A549 (cell line): ENCODE data around the gene PDE4D. TPM values are rescaled to one million over a fixed set of nuclear protein-coding genes. Genes with fewer than 3 reads are reported as not detected.

Source experiments
- ATAC-seq, 2 experiments: fragments of 200-7000 bp in 1 of 2; fragments of >200 bp in 1 of 2; cut with Nextera tagmentation in 1 of 2; cut with Tn5 transposase in 1 of 2; 3 replicates each; pipeline versions ENCODE4 v1.8.0 to v1.9.1; 2018 to 2020; ENCODE audit warnings: mild to moderate bottlenecking in 1 of 2, moderate library complexity in 1 of 2
- CTCF ChIA-PET: fragments of 300-600 bp; sonication (Branson Sonifier 250); formaldehyde crosslinking; extraction: SDS; loops from one replicate; lab custom pipeline; 2021; ENCODE audit warnings: antibody characterized with exemption, inconsistent platforms; lab: Yijun Ruan, JAX
- POLR2A ChIA-PET: fragments of 350-600 bp; formaldehyde crosslinking; extraction: SDS; loops from one replicate; lab custom pipeline; 2021; ENCODE audit warnings: antibody characterized with exemption, inconsistent platforms; lab: Yijun Ruan, JAX
- DNase-seq, 2 experiments: peaks; one replicate each; pipeline versions ENCODE4 v3.0.0 to v3.0.0-alpha.2; 2011 to 2016; ENCODE audit warnings: low read depth in 1 of 2, low spot score in 1 of 2
- FAIRE-seq: peaks from 2 replicates; lab custom pipeline; 2011; peaks lifted over from hg19 to GRCh38; lab: Jason Lieb, UNC
- H3K27ac ChIP-seq, 2 experiments: fragments of >200 bp; sonication (Bioruptor Twin); formaldehyde crosslinking; 3 replicates each; pipeline ENCODE4 v1.5.1; 2016 to 2017
- H3K4me1 ChIP-seq: fragments of >200 bp; sonication (Bioruptor Twin); formaldehyde crosslinking; 3 replicates; pipeline ENCODE4 v1.6.1; 2016
- H3K4me2 ChIP-seq: fragments of >200 bp; sonication (Bioruptor Twin); formaldehyde crosslinking; 3 replicates; pipeline ENCODE4 v1.6.1; 2016
- H3K4me3 ChIP-seq: fragments of >200 bp; sonication (Bioruptor Twin); formaldehyde crosslinking; 3 replicates; pipeline ENCODE4 v1.5.1; 2016
- H3K9me3 ChIP-seq: fragments of >200 bp; sonication (Bioruptor Twin); formaldehyde crosslinking; 3 replicates; pipeline ENCODE4 v1.6.1; 2016
- CBX2 ChIP-seq: fragments of 200-600 bp; sonication (generic); IDR thresholded peaks from 2 replicates; pipeline ENCODE4 v1.6.1; 2016; ENCODE audit warnings: low read depth, mild to moderate bottlenecking, borderline replicate concordance
- CEBPB ChIP-seq, 2 experiments: fragments of >200 bp in 1 of 2; sonication (Bioruptor Twin) in 1 of 2; formaldehyde crosslinking in 1 of 2; IDR thresholded peaks; 2 replicates each; pipeline ENCODE4 v1.6.1; 2012 to 2016
- CHD4 ChIP-seq: fragments of 200-600 bp; sonication (generic); IDR thresholded peaks from 2 replicates; pipeline ENCODE4 v1.6.1; 2016; ENCODE audit warnings: antibody characterized with exemption, mild to moderate bottlenecking, borderline replicate concordance
- EHF ChIP-seq: fragments of 250-450 bp; sonication (Bioruptor Pico); IDR thresholded peaks from 2 replicates; pipeline ENCODE4 v1.5.0; 2020; ENCODE audit warnings: mild to moderate bottlenecking
- EHMT2 ChIP-seq: fragments of 200-600 bp; sonication (generic); IDR thresholded peaks from 2 replicates; pipeline ENCODE4 v1.6.1; 2016; ENCODE audit warnings: antibody characterized with exemption, low read depth, mild to moderate bottlenecking, moderate library complexity
- EP300 ChIP-seq, 2 experiments: fragments of >200 bp; sonication (Bioruptor Twin); formaldehyde crosslinking; IDR thresholded peaks; 2 replicates in 1 of 2; 3 replicates in 1 of 2; pipeline ENCODE4 v1.6.1; 2016 to 2017
- FOSL2 ChIP-seq, 2 experiments: fragments of 450-650 bp in 1 of 2; fragments of >200 bp in 1 of 2; sonication (Bioruptor Twin) in 1 of 2; formaldehyde crosslinking; IDR thresholded peaks; 2 replicates each; pipeline versions ENCODE4 v1.5.0 to v1.6.1; 2016 to 2020; ENCODE audit warnings: mild to moderate bottlenecking in 1 of 2, moderate library complexity in 1 of 2
- FOXS1 ChIP-seq: fragments of 250-450 bp; sonication (Bioruptor Pico); IDR thresholded peaks from 2 replicates; pipeline ENCODE4 v1.5.0; 2020; ENCODE audit warnings: mild to moderate bottlenecking, moderate library complexity
- GATA3 ChIP-seq: IDR thresholded peaks from 2 replicates; pipeline ENCODE4 v1.6.1; 2012; ENCODE audit warnings: borderline replicate concordance
- HDAC2 ChIP-seq: fragments of 200-600 bp; sonication (generic); IDR thresholded peaks from 2 replicates; pipeline ENCODE4 v1.6.1; 2016
- HEYL ChIP-seq: fragments of 250-450 bp; sonication (Bioruptor Pico); IDR thresholded peaks from 2 replicates; pipeline ENCODE4 v1.8.0; 2021; ENCODE audit warnings: mild to moderate bottlenecking, moderate library complexity
- HOXB5 ChIP-seq: fragments of 250-450 bp; sonication (Bioruptor Pico); IDR thresholded peaks from 2 replicates; pipeline ENCODE4 v1.5.0; 2020; ENCODE audit warnings: mild to moderate bottlenecking, moderate library complexity
- JUN ChIP-seq, 2 experiments: fragments of >200 bp; sonication (Bioruptor Twin); formaldehyde crosslinking; IDR thresholded peaks; 2 replicates in 1 of 2; 3 replicates in 1 of 2; pipeline ENCODE4 v1.6.1; 2016 to 2017
- JUNB ChIP-seq: fragments of >200 bp; sonication (Bioruptor Twin); formaldehyde crosslinking; IDR thresholded peaks from 2 replicates; pipeline ENCODE4 v1.6.1; 2016
- MAFK ChIP-seq: fragments of 450-650 bp; IDR thresholded peaks from 2 replicates; pipeline ENCODE4 v1.6.1; 2014; ENCODE audit not compliant: partially characterized antibody
- MAZ ChIP-seq: fragments of 150-350 bp; IDR thresholded peaks from 2 replicates; pipeline ENCODE4 v1.6.1; 2014; ENCODE audit warnings: antibody characterized with exemption, low read depth, low read length, borderline replicate concordance
- NFE2L2 ChIP-seq: fragments of 150-350 bp; conservative IDR thresholded peaks from 2 replicates; pipeline ENCODE4 v1.6.1; 2014; ENCODE audit warnings: low read length
- RAD21 ChIP-seq, 2 experiments: fragments of >200 bp in 1 of 2; sonication (Bioruptor Twin) in 1 of 2; formaldehyde crosslinking in 1 of 2; IDR thresholded peaks in 1 of 2; conservative IDR thresholded peaks in 1 of 2; 2 replicates in 1 of 2; 3 replicates in 1 of 2; pipeline ENCODE4 v1.6.1; 2012 to 2018; ENCODE audit warnings: inconsistent platforms in 1 of 2
- RCOR1 ChIP-seq: fragments of 150-350 bp; IDR thresholded peaks from 2 replicates; pipeline ENCODE4 v1.6.1; 2014; ENCODE audit warnings: antibody characterized with exemption, low read length, low read depth
- SREBF2 ChIP-seq: fragments of 450-650 bp; IDR thresholded peaks from 2 replicates; pipeline ENCODE4 v1.6.1; 2014; ENCODE audit warnings: mild to moderate bottlenecking, moderate library complexity
- TFCP2L1 ChIP-seq: fragments of 250-450 bp; sonication (Bioruptor Pico); IDR thresholded peaks from 2 replicates; pipeline ENCODE4 v1.5.0; 2021; ENCODE audit warnings: mild to moderate bottlenecking
- ZFP36 ChIP-seq: fragments of 450-650 bp; IDR thresholded peaks from 2 replicates; pipeline ENCODE4 v1.6.1; 2014; ENCODE audit warnings: borderline replicate concordance; ENCODE audit not compliant: partially characterized antibody
- WGBS: methylation state at CpG from one replicate; pipeline ENCODE4 v1.1.6; 2017; ENCODE audit errors: missing lambda C conversion rate; 5-methylcytosine and 5-hydroxymethylcytosine counted together
- polyA plus RNA-seq, 4 experiments: library from polyadenylated mRNA; depleted of rRNA in 3 of 4; stranded (reverse); fragments of >200 nt; fragmentation: RNase III in 1 of 4; extraction: RNeasy Plus Mini Kit Qiagen cat#74134 plus additional on column Dnase treatment in 1 of 4; gene quantifications; 2 replicates in 3 of 4; 3 replicates in 1 of 4; pipeline ENCODE4 v1.2.3, GENCODE V29; 2011 to 2017
- TF ChIP-seq, protein P1 (sequence below): fragments of 200-600 bp; sonication (generic); IDR thresholded peaks from 2 replicates; pipeline ENCODE4 v1.6.1; 2016; ENCODE audit warnings: antibody characterized with exemption, mild to moderate bottlenecking, moderate library complexity
- TF ChIP-seq, protein P2 (sequence below): fragments of 250-450 bp; sonication (Bioruptor Pico); IDR thresholded peaks from 2 replicates; pipeline ENCODE4 v1.5.0; 2020; ENCODE audit warnings: low read depth, mild to moderate bottlenecking, moderate library complexity
- TF ChIP-seq, protein P3 (sequence below): fragments of 150-350 bp; IDR thresholded peaks from 2 replicates; pipeline ENCODE4 v1.6.1; 2014; ENCODE audit warnings: low read depth, mild to moderate bottlenecking, low read length
- TF ChIP-seq, protein P4 (sequence below): IDR thresholded peaks from 2 replicates; pipeline ENCODE4 v1.6.1; 2012; ENCODE audit warnings: low read depth, borderline replicate concordance

Gene PDE4D
- polyA plus RNA-seq, 2 of the 4 experiments (the other 2 are of a cell fraction), result 74.0 to 213 TPM

DNA sequence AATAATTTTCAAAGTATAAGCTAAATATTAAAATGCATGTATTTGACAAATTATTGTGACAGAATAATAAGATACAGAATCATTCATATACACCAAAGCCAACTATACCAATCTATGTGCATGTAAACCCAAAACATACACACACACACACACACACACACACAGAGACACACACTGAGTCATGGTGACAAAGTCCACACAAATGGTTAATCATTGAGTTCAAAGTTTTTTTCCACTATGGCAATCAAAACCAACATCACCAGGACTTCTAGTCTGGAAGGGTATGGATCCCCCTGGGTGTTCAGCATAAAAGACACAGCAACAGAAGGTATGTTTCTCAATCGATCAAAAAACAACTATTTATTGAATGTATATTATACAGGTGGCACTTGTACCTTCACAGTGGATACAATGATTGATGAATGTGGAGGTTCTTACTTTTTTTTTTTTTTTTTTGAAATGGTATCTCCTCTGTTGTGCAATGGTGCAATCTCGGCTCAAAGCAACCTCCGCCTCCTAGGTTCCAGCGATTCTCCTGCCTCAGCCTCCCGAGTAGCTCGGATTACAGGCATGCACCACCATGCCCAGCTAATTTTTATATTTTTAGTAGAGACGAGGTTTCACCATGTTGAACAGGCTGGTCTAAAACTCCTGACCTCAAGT is 137.0 kb downstream of the PDE4D start:
- Histone ChIP-seq H3K4me2 (peak overlapping the region; percentile 83), H3K4me3 (peak overlapping the region; percentile 20; the same call in 2 of the 3 replicates), H3K27ac (peak overlapping the region; percentile 79 to 91), H3K4me1 (peaks cover 97% of the 10 kb centered on the region), H3K9me3 (no peaks in the 10 kb centered on the region)
- WGBS, result 10% methylated on average over 7 of the region's 7 CpGs
- peak; percentile 16; the same call in 1 of the 2 replicates for TF ChIP-seq HOXB5 (CRISPR knock-in tag)
- peak; percentile 88 for TF ChIP-seq NFE2L2
- peak; percentile 88 for TF ChIP-seq JUNB
- peak; percentile 49; the same call in 1 of the 2 replicates for TF ChIP-seq HEYL (CRISPR knock-in tag)
- TF ChIP-seq MAFK, result peak; percentile 17
- peak in 1 of 2 experiments; percentile 71; a peak in 3 of 5 replicates for TF ChIP-seq EP300 (IDR thresholded peaks at IDR 0.05)
- TF ChIP-seq EHF, result no peak
- TF ChIP-seq CEBPB (IDR thresholded peaks at IDR 0.05), result peak; percentile 83 to 86
- TF ChIP-seq, protein P1, sequence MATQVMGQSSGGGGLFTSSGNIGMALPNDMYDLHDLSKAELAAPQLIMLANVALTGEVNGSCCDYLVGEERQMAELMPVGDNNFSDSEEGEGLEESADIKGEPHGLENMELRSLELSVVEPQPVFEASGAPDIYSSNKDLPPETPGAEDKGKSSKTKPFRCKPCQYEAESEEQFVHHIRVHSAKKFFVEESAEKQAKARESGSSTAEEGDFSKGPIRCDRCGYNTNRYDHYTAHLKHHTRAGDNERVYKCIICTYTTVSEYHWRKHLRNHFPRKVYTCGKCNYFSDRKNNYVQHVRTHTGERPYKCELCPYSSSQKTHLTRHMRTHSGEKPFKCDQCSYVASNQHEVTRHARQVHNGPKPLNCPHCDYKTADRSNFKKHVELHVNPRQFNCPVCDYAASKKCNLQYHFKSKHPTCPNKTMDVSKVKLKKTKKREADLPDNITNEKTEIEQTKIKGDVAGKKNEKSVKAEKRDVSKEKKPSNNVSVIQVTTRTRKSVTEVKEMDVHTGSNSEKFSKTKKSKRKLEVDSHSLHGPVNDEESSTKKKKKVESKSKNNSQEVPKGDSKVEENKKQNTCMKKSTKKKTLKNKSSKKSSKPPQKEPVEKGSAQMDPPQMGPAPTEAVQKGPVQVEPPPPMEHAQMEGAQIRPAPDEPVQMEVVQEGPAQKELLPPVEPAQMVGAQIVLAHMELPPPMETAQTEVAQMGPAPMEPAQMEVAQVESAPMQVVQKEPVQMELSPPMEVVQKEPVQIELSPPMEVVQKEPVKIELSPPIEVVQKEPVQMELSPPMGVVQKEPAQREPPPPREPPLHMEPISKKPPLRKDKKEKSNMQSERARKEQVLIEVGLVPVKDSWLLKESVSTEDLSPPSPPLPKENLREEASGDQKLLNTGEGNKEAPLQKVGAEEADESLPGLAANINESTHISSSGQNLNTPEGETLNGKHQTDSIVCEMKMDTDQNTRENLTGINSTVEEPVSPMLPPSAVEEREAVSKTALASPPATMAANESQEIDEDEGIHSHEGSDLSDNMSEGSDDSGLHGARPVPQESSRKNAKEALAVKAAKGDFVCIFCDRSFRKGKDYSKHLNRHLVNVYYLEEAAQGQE, result no peak
- TF ChIP-seq HDAC2, result no peak
- TF ChIP-seq FOXS1 (CRISPR knock-in tag), result 0 out of 2 replicates have a peak, but pooled peaks have one; percentile 12
- TF ChIP-seq CHD4, result no peak
- TF ChIP-seq FOSL2 (IDR thresholded peaks at IDR 0.05), result peak; percentile 98
- TF ChIP-seq FOSL2 (CRISPR knock-in tag; IDR thresholded peaks at IDR 0.05), result peak; percentile 97
- TF ChIP-seq ZFP36, result peak; percentile 14
- no peak for TF ChIP-seq RAD21 (conservative IDR thresholded peaks at IDR 0.05 in 1 of 2, IDR thresholded peaks at IDR 0.05 in 1 of 2)
- 0 out of 2 replicates have a peak, but pooled peaks have one; percentile 34 for TF ChIP-seq TFCP2L1 (CRISPR knock-in tag)
- TF ChIP-seq, protein P2, sequence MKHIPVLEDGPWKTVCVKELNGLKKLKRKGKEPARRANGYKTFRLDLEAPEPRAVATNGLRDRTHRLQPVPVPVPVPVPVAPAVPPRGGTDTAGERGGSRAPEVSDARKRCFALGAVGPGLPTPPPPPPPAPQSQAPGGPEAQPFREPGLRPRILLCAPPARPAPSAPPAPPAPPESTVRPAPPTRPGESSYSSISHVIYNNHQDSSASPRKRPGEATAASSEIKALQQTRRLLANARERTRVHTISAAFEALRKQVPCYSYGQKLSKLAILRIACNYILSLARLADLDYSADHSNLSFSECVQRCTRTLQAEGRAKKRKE (CRISPR knock-in tag), result no peak
- TF ChIP-seq RCOR1, result no peak
- TF ChIP-seq JUN (IDR thresholded peaks at IDR 0.05), result peak; percentile 28 to 69; a peak in 3 of 5 replicates
- no peak for TF ChIP-seq CBX2
- no peak for TF ChIP-seq MAZ
- peak; percentile 83 for TF ChIP-seq GATA3
- ATAC-seq (peak; percentile 33 to 34; a peak in 4 of 6 replicates), DNase-seq (peak in 1 of 2 experiments; percentile 93), FAIRE-seq (peak; percentile 91)
- ChIA-PET POLR2A (interaction anchor here (0.6 to 1.2 kb wide), 2 partner anchors 36 to 480 kb away, joined by 3 to 9 read pairs; no protein-coding TSS in a partner anchor), CTCF (interaction anchor here (0.7 to 1.2 kb wide), 4 partner anchors 11 to 44 kb away, joined by 3 to 5 read pairs (median 3); no protein-coding TSS in a partner anchor)

DNA sequence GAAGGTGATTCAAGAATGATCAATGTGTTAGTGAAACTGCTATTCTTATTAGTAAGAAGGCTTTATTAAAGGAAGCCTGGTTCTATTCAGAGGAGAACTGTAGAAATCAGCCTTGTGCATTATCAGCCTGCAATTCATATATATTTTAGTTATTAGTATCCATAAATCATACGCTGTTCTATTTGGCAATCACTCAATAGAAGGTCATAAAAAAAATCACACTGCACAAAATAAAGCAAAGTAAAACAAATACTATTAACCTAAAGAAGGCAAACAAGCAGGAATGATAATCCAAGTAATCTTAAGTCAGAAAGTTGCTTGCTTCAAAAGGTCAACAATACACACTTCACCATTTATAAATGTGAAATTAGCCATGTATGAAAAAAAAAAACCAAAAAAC is 138.1 kb downstream of the PDE4D start:
- FAIRE-seq, result no peak
- no peak for TF ChIP-seq SREBF2
- TF ChIP-seq, protein P3, sequence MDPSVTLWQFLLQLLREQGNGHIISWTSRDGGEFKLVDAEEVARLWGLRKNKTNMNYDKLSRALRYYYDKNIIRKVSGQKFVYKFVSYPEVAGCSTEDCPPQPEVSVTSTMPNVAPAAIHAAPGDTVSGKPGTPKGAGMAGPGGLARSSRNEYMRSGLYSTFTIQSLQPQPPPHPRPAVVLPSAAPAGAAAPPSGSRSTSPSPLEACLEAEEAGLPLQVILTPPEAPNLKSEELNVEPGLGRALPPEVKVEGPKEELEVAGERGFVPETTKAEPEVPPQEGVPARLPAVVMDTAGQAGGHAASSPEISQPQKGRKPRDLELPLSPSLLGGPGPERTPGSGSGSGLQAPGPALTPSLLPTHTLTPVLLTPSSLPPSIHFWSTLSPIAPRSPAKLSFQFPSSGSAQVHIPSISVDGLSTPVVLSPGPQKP, result no peak
- no peak for TF ChIP-seq RAD21 (conservative IDR thresholded peaks at IDR 0.05 in 1 of 2, IDR thresholded peaks at IDR 0.05 in 1 of 2)
- TF ChIP-seq, protein P4, sequence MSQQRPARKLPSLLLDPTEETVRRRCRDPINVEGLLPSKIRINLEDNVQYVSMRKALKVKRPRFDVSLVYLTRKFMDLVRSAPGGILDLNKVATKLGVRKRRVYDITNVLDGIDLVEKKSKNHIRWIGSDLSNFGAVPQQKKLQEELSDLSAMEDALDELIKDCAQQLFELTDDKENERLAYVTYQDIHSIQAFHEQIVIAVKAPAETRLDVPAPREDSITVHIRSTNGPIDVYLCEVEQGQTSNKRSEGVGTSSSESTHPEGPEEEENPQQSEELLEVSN, result no peak
- TF ChIP-seq JUNB, result no peak
- TF ChIP-seq EHMT2, result no peak
- 54% methylated on average over 1 of the region's 1 CpG for WGBS
- DNase-seq, result no peak
- ATAC-seq, result no peak
- H3K4me1 ChIP-seq, result peaks cover 97% of the 10 kb centered on the region
- H3K4me2 ChIP-seq, result peak overlapping the region; percentile 83
- no peak overlapping the region for H3K4me3 ChIP-seq
- ChIA-PET CTCF (interaction anchor here (0.7 to 1.2 kb wide), 2 partner anchors 10 to 45 kb away, joined by 3 to 5 read pairs; no protein-coding TSS in a partner anchor), POLR2A (interaction anchor here (0.6 kb wide), 1 partner anchor 479 kb away, joined by 9 read pairs; no protein-coding TSS in a partner anchor)
- H3K27ac ChIP-seq, result peak overlapping the region; percentile 36 to 79; a peak in 5 of 6 replicates
- H3K9me3 ChIP-seq, result no peaks in the 10 kb centered on the region
